ENCODE data around the gene TMEM9. TPM values are rescaled to one million over a fixed set of nuclear protein-coding genes. Genes with fewer than 3 reads are reported as not detected.
A peak's percentile ranks its signal among the peaks of the same experiment; 100 is the strongest.

TMEM9 gene
- total and polyA plus RNA-seq, 2 donors (not counting 3 experiments of a cell fraction or from before 2014, with no cell fraction given), result 39.3 to 96.1 TPM

DNA sequence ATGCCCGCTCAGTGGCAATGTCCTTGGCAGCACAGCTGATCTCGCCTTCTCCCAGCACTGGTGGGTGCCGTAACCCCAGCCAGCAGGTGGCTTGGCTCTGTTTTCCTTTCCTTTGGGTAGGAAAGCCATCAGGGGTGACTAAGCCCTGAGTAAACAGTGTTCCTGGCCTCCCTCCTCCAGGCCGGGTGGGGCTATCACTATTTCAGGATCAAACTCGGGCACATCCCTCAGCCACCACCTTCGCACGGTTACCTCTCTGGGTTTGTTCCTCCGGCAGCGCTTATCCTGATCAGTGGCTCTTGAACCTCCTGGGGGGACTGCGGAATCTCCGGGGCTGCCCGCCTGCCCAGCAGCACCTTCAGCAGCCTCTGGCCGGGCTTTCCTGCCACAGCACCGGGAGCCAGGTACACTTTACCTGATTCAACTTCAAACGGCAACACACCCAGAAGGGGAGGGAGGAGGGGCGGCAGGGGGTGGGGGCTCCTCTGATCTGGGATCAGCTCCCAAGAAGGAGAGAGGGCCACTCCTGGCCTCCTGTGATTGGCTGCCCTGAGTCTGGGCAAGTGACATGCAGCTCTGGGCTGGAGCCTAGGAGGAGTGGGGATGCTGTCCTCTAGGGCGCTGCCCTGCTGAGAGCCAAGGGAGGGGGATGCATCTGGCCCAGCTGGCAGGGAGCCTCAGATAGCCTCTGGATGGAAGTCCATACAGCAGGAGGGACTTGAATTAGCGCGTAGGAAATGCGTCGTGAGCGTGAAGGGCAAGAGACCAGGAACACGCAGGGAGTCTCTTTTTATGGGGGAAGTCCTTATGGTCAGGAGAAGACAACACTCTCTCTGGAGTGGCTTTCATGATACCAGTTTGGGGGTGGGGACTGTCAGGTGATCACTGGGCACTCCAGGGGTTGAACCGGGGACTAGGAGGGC is 27.2 kb downstream of the TMEM9 start, which contains the start of gene ASCL5:
Gene ASCL5, minus strand, starts transcription at position 353 of the 923 bp plus-strand sequence. CDS start 11,812 bp downstream, outside the sequence.
- FAIRE-seq, result peak; percentile 75
- no peak within 1 kb of the TSS for H3K9ac ChIP-seq (replicated peaks; ENCODE audit: extremely low read depth, insufficient read depth, low read length)

More for the DNA sequence above, 27.2 kb downstream of the TMEM9 start, which contains the start of gene ASCL5:
- Histone ChIP-seq H3K27me3 (ENCODE audit: control insufficient read depth in 2 of 2, insufficient read depth in 2 of 2, low read length in 2 of 2) (peaks cover 17 to 18% of the 10 kb centered on the region in 2 experiments), H3K4me1 (ENCODE audit: control insufficient read depth, extremely low read depth, insufficient read depth, low read length) (no peaks in the 10 kb centered on the region), H3K9me3 (replicated peaks; ENCODE audit: control insufficient read depth, insufficient read depth, low read length) (no peaks in the 10 kb centered on the region), H2AFZ (ENCODE audit: low read depth, low read length) (no peak within 1 kb of the TSS), H3K4me3 (replicated peaks in 1 of 3; ENCODE audit: insufficient read depth in 1 of 3, low read depth in 1 of 3, low read length in 3 of 3) (no peak within 1 kb of the TSS), H3K36me3 (ENCODE audit: control insufficient read depth in 2 of 2, extremely low read depth in 1 of 2, insufficient read depth in 2 of 2, low read length in 2 of 2) (no peaks in the 10 kb centered on the region), H3K27ac (ENCODE audit: insufficient read depth, low read depth, low read length) (no peak within 1 kb of the TSS), H3K4me2 (ENCODE audit: insufficient read depth, low read length) (no peak within 1 kb of the TSS), H3K9me1 (replicated peaks; ENCODE audit: control insufficient read depth, extremely low read depth, insufficient read depth, low read length) (no peaks in the 10 kb centered on the region), H4K20me1 (replicated peaks; ENCODE audit: control insufficient read depth, extremely low read depth, insufficient read depth, low read length) (no peaks in the 10 kb centered on the region), H3K79me2 (ENCODE audit: control insufficient read depth, insufficient read depth, low read length) (no peaks in the 10 kb centered on the region)
- no peak for TF ChIP-seq MYC (IDR thresholded peaks at IDR 0.05; ENCODE audit: low read depth, low read length)
- TF ChIP-seq GATA2 (IDR thresholded peaks at IDR 0.05; ENCODE audit: insufficient read depth, insufficient read length, low read depth, low read length), result no peak
- TF ChIP-seq FOS (IDR thresholded peaks at IDR 0.05; ENCODE audit: borderline replicate concordance, insufficient read depth, low read length), result peak; percentile 18
- TF ChIP-seq, protein P1, sequence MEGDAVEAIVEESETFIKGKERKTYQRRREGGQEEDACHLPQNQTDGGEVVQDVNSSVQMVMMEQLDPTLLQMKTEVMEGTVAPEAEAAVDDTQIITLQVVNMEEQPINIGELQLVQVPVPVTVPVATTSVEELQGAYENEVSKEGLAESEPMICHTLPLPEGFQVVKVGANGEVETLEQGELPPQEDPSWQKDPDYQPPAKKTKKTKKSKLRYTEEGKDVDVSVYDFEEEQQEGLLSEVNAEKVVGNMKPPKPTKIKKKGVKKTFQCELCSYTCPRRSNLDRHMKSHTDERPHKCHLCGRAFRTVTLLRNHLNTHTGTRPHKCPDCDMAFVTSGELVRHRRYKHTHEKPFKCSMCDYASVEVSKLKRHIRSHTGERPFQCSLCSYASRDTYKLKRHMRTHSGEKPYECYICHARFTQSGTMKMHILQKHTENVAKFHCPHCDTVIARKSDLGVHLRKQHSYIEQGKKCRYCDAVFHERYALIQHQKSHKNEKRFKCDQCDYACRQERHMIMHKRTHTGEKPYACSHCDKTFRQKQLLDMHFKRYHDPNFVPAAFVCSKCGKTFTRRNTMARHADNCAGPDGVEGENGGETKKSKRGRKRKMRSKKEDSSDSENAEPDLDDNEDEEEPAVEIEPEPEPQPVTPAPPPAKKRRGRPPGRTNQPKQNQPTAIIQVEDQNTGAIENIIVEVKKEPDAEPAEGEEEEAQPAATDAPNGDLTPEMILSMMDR (IDR thresholded peaks at IDR 0.05; ENCODE audit: extremely low read depth in 1 of 2, insufficient read depth in 1 of 2, low read depth in 1 of 2, low read length in 2 of 2), result peak in 1 of 2 donors; percentile 1
- TF ChIP-seq POLR2A (IDR thresholded peaks at IDR 0.05; ENCODE audit: low read depth, low read length), result no peak
- BruUV-seq (replicated peaks), result no TSS peak
- POLR2A ChIA-PET, result no interaction called here
- intact Hi-C loops (cut with micrococcal nuclease), result no loop called here
- CTCF ChIA-PET, result interaction anchor here (0.7 to 1.4 kb wide), 4 partner anchors 8 to 155 kb away, joined by 3 to 7 read pairs (median 4); partner anchors contain the start of gene TMEM9
- dilution Hi-C loops (cut with MboI; ENCODE audit: extremely low pct_ligation_motif_present, low sequenced_read_pairs), result no loop called here
- peak; percentile 41 for DNase-seq (ENCODE audit: low read depth, low spot score)
